Parathyroid adenoma (tissue), 2 donors: ENCODE results near the gene CTNNA1.

Experiments
- H2AFZ ChIP-seq: fragments of 300-600 bp; sonication (generic); one replicate; pipeline ENCODE4 v1.7.0; 2017; ENCODE audit warnings: antibody characterized with exemption, mild to moderate bottlenecking
- H3K27ac ChIP-seq: fragments of 300-600 bp; sonication (generic); one replicate; pipeline ENCODE4 v1.7.0; 2017
- H3K27me3 ChIP-seq: fragments of 300-600 bp; sonication (generic); one replicate; pipeline ENCODE4 v1.7.0; 2017; ENCODE audit warnings: low read length; ENCODE audit not compliant: control insufficient read depth, insufficient read depth
- H3K36me3 ChIP-seq: fragments of 300-600 bp; sonication (generic); one replicate; pipeline ENCODE4 v1.7.0; 2017; ENCODE audit warnings: low read length; ENCODE audit not compliant: control insufficient read depth, insufficient read depth
- H3K4me1 ChIP-seq: fragments of 300-600 bp; sonication (generic); one replicate; pipeline ENCODE4 v1.7.0; 2017; ENCODE audit warnings: control low read depth
- H3K4me2 ChIP-seq: fragments of 300-600 bp; sonication (generic); one replicate; pipeline ENCODE4 v1.7.0; 2017; ENCODE audit warnings: low read length
- H3K4me3 ChIP-seq: fragments of 300-600 bp; sonication (generic); one replicate; pipeline ENCODE4 v1.7.0; 2017; ENCODE audit warnings: low read depth, low read length
- H3K79me2 ChIP-seq: fragments of 300-600 bp; sonication (generic); one replicate; pipeline ENCODE4 v1.7.0; 2017; ENCODE audit warnings: control low read depth
- H3K9ac ChIP-seq: fragments of 300-600 bp; sonication (generic); one replicate; pipeline ENCODE4 v1.7.0; 2017; ENCODE audit warnings: mild to moderate bottlenecking
- H3K9me3 ChIP-seq: fragments of 300-600 bp; sonication (generic); one replicate; pipeline ENCODE4 v1.7.0; 2017; ENCODE audit warnings: low read length; ENCODE audit not compliant: control insufficient read depth
- TF ChIP-seq, protein P1 (sequence below): fragments of 300-600 bp; sonication (generic); IDR thresholded peaks from one replicate; pipeline ENCODE4 v1.7.0; 2017; ENCODE audit warnings: antibody characterized with exemption, mild to moderate bottlenecking
- donor health status: primary hyperparathyroidism.

The CTNNA1 gene

GRCh38 chr5:138884554-138884953, 131.3 kb downstream of the CTNNA1 start:
- Histone ChIP-seq H3K27me3 (no peaks in the 10 kb centered on the region), H3K4me3 (no peak overlapping the region), H3K79me2 (peaks cover 9% of the 10 kb centered on the region), H3K9me3 (no peaks in the 10 kb centered on the region), H3K4me2 (no peak overlapping the region), H3K4me1 (peaks cover 4% of the 10 kb centered on the region), H3K9ac (no peak overlapping the region), H3K36me3 (no peaks in the 10 kb centered on the region), H3K27ac (no peak overlapping the region), H2AFZ (no peak overlapping the region)
- TF ChIP-seq, protein P1, sequence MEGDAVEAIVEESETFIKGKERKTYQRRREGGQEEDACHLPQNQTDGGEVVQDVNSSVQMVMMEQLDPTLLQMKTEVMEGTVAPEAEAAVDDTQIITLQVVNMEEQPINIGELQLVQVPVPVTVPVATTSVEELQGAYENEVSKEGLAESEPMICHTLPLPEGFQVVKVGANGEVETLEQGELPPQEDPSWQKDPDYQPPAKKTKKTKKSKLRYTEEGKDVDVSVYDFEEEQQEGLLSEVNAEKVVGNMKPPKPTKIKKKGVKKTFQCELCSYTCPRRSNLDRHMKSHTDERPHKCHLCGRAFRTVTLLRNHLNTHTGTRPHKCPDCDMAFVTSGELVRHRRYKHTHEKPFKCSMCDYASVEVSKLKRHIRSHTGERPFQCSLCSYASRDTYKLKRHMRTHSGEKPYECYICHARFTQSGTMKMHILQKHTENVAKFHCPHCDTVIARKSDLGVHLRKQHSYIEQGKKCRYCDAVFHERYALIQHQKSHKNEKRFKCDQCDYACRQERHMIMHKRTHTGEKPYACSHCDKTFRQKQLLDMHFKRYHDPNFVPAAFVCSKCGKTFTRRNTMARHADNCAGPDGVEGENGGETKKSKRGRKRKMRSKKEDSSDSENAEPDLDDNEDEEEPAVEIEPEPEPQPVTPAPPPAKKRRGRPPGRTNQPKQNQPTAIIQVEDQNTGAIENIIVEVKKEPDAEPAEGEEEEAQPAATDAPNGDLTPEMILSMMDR, result no peak

DNA sequence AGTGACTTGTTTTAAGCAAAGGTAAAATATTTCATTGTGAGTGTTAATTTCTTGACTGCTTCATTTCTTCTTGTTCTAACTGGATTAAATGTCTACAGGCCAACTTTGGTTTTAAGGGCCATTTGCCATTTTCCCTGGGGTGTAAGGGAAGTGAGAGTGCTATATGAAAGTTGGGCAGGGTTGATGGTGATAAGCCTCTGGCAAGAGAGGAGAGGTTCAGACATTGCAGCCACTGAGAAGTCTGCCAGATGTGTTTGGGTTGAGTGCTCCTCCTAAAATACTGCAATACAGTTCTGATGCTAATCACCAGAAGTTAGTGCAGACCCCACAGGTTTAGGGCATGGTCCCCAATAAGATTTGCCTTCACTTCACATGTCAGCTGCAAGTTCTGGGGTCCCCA, 136.8 kb downstream of the CTNNA1 start:
- no peak overlapping the region for H2AFZ ChIP-seq
- H3K36me3 ChIP-seq, result no peaks in the 10 kb centered on the region
- H3K9ac ChIP-seq, result no peak overlapping the region
- no peak overlapping the region for H3K4me2 ChIP-seq
- no peak overlapping the region for H3K27ac ChIP-seq
- no peak overlapping the region for H3K4me3 ChIP-seq
- peaks cover 2% of the 10 kb centered on the region for H3K79me2 ChIP-seq
- no peaks in the 10 kb centered on the region for H3K27me3 ChIP-seq
- H3K9me3 ChIP-seq, result no peaks in the 10 kb centered on the region
- TF ChIP-seq, protein P1, result no peak
- H3K4me1 ChIP-seq, result no peaks in the 10 kb centered on the region

- peaks cover 2% of the 10 kb centered on the region for H3K79me2 ChIP-seq
- no peaks in the 10 kb centered on the region for H3K36me3 ChIP-seq
- no peaks in the 10 kb centered on the region for H3K9me3 ChIP-seq
- no peak overlapping the region for H3K4me3 ChIP-seq
- no peak overlapping the region for H3K4me2 ChIP-seq
- no peaks in the 10 kb centered on the region for H3K4me1 ChIP-seq
- H3K9ac ChIP-seq, result no peak overlapping the region
- H3K27me3 ChIP-seq, result no peaks in the 10 kb centered on the region
- H2AFZ ChIP-seq, result no peak overlapping the region
- H3K27ac ChIP-seq, result no peak overlapping the region
- TF ChIP-seq, protein P1, result no peak
Observed at GRCh38 chr5:138890644-138891043, 137.4 kb downstream of the CTNNA1 start.

- TF ChIP-seq, protein P1, result no peak
- no peaks in the 10 kb centered on the region for H3K36me3 ChIP-seq
Observed at GRCh38 chr5:138895918-138896317, 142.7 kb downstream of the CTNNA1 start.

GRCh38 chr5:138898299-138898698, 145.1 kb downstream of the CTNNA1 start:
- peaks cover 2% of the 10 kb centered on the region for H3K79me2 ChIP-seq
- H2AFZ ChIP-seq, result no peak overlapping the region
- no peaks in the 10 kb centered on the region for H3K4me1 ChIP-seq
- H3K27me3 ChIP-seq, result no peaks in the 10 kb centered on the region
- TF ChIP-seq, protein P1, result no peak
- no peaks in the 10 kb centered on the region for H3K36me3 ChIP-seq
- H3K4me2 ChIP-seq, result no peak overlapping the region
- no peaks in the 10 kb centered on the region for H3K9me3 ChIP-seq
- H3K4me3 ChIP-seq, result no peak overlapping the region
- H3K27ac ChIP-seq, result no peak overlapping the region
- no peak overlapping the region for H3K9ac ChIP-seq

More at GRCh38 chr5:138895918-138896317, 142.7 kb downstream of the CTNNA1 start:
- no peaks in the 10 kb centered on the region for H3K9me3 ChIP-seq
- H2AFZ ChIP-seq, result no peak overlapping the region
- H3K27me3 ChIP-seq, result no peaks in the 10 kb centered on the region
- no peaks in the 10 kb centered on the region for H3K4me1 ChIP-seq
- H3K9ac ChIP-seq, result no peak overlapping the region
- no peak overlapping the region for H3K4me2 ChIP-seq
- no peak overlapping the region for H3K4me3 ChIP-seq
- no peak overlapping the region for H3K27ac ChIP-seq
- peaks cover 2% of the 10 kb centered on the region for H3K79me2 ChIP-seq
